ENCODE results near the gene MAGEB17.
"Not testable (repeated sequence)": the region's sequence is repeated elsewhere in the genome, so short reads cannot be mapped to it uniquely, and the experiment has no call there.

The MAGEB17 gene

GRCh38 chrX:16160729-16161128 lies 6.6 kb upstream of the MAGEB17 start:
- no peak for DNase-seq

DNA sequence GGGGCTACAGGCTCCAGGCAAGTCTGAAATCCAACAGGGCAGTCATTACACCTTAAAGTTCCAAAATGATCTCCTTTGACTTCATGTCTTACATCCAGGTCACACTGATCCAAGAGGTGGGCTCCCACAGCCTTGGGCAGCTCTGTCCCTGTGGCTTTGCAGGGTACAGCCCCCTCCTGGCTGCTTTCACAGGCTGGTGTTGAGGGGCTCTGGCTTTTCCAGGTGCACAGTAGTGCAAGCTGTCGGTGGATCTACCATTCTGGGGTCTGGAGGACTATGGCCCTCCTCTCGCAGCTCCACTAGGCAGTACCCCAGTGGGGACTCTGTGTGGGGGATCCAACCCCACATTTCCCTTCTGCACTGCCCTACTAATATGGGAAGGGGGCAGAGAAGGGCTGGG lies 6.1 kb upstream of the MAGEB17 start:
- not testable (repeated sequence) for DNase-seq

GRCh38 chrX:16162391-16162790 lies 4.9 kb upstream of the MAGEB17 start:
- DNase-seq = no peak

DNA sequence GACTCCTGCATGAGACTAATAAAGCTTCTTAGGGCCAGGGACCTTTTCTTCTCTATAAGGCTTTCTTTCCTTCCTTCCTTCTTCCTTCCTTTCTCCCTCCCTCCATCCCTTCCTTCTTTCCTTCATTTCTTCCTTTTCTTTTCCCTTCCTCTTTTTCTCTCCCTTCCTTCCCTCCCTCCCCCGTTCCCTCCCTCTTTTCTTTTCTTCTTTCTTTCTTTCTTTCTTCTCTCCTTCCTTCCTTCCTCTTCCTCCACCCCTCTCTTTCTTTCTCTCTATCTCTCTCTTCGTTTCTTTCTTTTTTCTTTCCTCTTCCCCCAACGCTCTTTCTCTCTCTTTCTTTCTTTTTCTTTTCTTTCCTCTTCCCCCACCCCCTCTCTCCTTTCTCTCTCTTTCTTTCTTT lies 2.5 kb upstream of the MAGEB17 start:
- DNase-seq = no peak

GRCh38 chrX:16171039-16171438 lies 3.8 kb downstream of the MAGEB17 start:
- DNase-seq = no peak

DNA sequence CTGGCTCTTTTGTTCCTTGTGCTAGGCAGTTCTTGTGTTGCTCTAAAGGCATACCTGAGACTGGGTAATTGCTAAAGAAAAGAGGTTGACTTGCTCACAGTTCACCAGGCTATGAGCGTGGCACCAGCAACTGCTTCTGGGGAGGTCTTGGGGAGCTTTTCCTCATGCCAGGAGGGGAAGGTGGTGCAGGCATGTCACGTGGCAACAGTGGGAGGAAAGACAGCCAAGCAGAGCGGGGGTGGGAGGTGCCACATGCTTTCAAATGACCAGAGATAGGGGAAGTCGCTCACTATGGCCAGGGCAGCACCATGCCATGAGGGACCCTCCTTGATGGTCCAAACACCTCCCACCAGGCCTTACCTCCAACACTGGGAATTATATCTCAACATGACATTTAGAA lies 4.7 kb downstream of the MAGEB17 start:
- DNase-seq = no peak

- no peak for DNase-seq
Observed at GRCh38 chrX:16172391-16172790, 5.1 kb downstream of the MAGEB17 start.

GRCh38 chrX:16175329-16176061 lies 8.2 kb downstream of the MAGEB17 start:
- no peak for DNase-seq

- no peak for DNase-seq
Observed at GRCh38 chrX:16177260-16177659, 10.0 kb downstream of the MAGEB17 start.

DNA sequence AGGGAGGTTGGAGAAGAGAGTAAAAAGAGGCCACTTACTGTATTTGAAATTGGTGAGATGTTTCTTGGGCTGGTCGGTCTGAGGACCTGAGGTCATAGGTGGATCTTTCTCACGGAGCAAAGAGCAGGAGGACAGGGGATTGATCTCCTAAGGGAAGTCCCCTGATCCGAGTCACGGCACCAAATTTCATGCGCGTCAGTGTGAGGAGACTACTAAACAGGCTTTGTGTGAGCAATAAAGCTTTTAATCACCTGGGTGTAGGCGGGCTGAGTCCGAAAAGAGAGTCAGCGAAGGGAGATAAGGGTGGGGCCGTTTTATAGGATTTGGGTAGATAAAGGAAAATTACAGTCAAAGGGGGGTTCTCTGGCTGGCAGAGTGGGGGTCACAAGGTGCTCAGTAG lies 16.6 kb downstream of the MAGEB17 start:
- not testable (repeated sequence) for DNase-seq

- no peak for DNase-seq
Observed at GRCh38 chrX:16185725-16186136, 18.4 kb downstream of the MAGEB17 start.

- DNase-seq = no peak
Observed at GRCh38 chrX:16186380-16187007, 19.2 kb downstream of the MAGEB17 start.

DNA sequence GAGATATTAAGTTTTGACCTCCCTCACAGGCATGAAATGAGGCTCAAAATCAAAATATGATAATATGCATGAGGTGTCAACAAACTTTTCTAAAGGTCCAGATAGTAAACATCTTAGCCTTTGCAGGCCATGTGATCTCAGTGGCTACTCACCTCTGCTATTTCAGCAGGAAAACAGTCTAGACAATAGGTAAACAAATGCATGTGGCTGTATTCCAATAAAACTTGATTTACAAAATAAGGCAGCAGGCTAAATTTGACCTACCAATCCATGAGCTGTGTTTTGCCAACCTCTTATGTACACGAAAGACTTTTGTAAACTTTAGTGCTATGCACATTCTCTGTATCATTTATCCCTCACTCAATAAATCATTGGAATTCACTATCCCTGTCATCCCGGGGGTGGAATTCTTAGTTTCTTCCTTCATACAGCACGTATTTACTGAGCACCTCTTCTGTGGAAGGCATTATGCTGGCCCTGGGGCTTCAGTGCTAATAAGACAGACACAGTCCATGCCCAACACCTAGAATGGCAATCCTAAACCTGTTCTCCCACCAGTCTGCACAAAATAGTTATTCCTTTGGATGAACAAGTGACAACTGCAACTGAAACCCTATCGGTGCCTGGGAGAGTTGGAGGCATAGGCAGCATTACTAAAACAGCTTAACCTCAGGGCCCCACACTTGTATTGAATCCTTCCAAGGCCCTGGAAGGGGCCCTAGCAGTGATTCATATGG lies 19.9 kb downstream of the MAGEB17 start:
- no peak for DNase-seq

GRCh38 chrX:16188687-16189086 lies 21.4 kb downstream of the MAGEB17 start:
- DNase-seq = no peak

GRCh38 chrX:16191605-16192004 lies 24.3 kb downstream of the MAGEB17 start:
- no peak for DNase-seq

GRCh38 chrX:16196829-16197228 lies 29.5 kb downstream of the MAGEB17 start:
- DNase-seq = no peak

DNA sequence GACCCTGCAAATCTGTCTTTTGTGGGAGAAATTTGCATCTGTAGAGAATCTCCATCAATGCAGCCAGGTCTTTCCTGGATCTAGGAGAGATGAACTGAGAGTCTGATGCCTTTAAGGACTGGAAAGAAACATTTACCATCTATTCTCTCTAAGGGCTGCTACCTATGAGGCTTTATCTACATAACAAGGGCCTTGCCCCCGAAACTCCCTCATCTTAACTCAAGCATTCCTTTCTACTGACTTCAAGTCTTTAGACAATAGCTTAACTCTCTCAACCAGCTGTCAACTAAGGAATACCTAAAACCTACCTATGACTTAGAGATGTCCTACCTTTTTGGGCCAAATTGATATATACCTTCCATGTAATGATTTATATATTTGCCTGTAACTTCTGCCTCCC lies 32.1 kb downstream of the MAGEB17 start:
- no peak for DNase-seq

DNA sequence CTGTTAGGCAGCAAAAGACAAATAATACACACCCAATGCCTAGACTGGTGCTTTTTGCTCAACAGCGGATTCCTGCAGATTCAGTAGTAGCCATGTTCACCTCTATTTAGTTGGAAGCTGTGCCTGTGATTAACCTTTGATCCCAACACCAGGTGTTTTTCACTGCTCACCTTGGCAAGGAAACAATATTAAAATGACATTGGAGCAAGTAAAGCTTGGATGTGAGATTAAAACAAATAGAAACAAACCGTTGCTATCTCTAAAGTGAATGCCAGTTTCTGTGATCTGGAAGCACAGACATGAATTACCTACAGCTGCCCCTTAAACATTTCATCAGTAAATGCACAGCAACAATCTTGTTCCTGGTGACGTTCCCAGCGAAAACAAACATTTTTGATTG lies 35.7 kb downstream of the MAGEB17 start:
- no peak for DNase-seq

DNA sequence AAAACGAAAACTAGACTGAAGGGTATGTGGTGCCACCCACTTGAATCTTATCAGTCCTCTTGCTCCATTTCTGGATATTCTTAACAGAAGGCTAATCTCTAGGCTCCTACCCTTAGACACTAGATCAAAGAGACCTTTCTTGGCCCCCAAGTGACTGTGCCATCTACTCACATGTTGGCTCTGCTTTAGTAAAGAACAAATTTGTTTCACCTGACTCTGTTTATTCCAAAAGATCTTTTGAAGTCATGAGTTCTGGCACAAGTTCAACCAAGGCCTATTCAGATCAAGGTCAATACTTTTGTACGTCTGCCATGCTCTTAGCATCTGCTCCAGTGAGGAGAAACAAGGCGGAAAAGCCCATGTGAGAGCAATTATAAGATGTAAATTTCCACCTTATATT lies 37.3 kb downstream of the MAGEB17 start:
- DNase-seq = no peak

DNA sequence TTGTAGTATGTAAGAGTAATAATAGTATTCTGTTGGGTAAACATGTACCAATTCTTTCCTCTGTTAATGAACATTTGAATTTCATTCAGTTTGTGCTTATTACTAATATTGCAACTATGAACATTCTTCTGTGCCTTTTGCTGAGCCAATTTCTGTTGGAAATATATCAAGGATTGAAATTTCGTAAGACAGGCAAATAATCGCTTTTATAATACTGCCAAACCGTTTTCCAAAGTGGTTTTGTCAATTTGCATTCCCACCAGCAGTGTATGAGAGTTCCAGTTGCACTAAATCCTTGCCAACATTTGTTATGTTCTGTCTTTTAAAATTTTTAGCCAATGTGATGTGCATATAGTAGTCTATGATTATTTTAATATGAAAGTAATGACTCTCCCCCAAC lies 38.6 kb downstream of the MAGEB17 start:
- no peak for DNase-seq

DNA sequence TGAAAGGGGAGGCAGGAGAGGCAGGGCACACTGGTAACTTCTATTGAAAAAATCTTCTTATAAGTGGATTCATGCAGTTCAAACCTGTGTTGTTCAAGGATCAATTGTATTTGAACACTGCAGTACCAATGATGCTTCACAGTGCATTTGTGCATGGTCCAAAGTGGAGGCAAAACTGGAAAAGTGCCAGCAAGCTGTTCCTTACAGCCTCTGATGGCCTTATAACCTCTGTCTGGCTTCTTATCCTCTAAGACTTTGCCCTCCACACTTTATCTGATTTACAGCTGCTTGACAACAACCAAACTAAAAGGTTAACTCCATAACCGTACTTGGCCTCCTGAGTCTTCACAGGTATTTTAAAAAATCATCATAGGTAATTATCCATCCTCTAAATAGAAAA lies 40.4 kb downstream of the MAGEB17 start:
- no peak for DNase-seq

- no peak for DNase-seq
Observed at GRCh38 chrX:16208601-16209000, 41.3 kb downstream of the MAGEB17 start.

DNA sequence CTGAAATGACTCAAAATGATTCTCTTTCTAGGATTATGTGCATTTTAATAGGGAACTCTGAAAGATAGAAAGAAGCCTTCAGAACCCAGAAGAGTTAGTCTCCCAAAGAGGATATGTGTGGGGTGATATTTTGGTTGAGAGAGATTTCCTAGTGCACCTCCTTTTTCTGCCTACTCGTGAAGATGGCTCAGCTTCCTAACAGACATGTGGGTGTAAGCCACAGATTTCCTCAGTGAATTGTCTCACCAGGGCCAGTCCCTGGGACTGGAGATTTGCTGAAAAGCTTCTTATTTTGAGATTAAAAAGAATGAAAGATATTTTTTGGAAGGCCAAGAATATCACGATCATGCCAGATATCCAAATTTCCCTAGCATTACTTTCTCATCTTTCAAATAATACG lies 42.8 kb downstream of the MAGEB17 start:
- no peak for DNase-seq

DNA sequence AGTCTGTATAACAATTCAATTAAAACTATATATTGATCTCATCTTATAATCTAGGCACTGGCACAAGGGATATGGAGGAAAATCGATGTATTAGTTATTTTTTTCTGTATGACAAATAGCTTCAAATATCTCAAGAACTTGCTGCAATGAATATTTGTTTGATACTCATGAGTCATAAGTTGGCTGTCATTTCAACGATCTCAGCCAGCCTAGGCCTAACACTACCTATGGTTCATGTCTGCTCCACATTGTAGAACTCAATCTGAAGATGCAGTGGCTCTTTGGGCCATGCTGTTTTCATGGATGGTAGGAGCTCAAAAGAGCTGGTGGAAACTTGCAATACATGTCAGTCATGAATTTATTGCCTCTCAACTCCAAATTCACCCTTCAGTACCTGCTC lies 44.7 kb downstream of the MAGEB17 start:
- no peak for DNase-seq

Measured in activated T-cell treated with anti-CD3 and anti-CD28 coated beads, Interleukin-2, amount 50 U/mL, for 1 hour (primary cell).